Fibroblast of lung (primary cell): ENCODE results near the gene RGL2. TPM values are rescaled to one million over a fixed set of nuclear protein-coding genes. Genes with fewer than 3 reads are reported as not detected.

Source experiments
- DNase-seq, 2 donors: peaks; one replicate each; pipeline versions ENCODE4 v3.0.0 to v3.0.0-alpha.2; 2010; ENCODE audit warnings: low read depth in 2 of 2
- H2AFZ ChIP-seq: 2 replicates; pipeline ENCODE4 v1.5.1; 2012; ENCODE audit warnings: low read length, control low read depth, inconsistent platforms
- H3K27ac ChIP-seq: 2 replicates; pipeline ENCODE4 v1.5.1; 2011; ENCODE audit warnings: low read length, control low read depth; ENCODE audit not compliant: insufficient read depth
- H3K27me3 ChIP-seq: 2 replicates; pipeline ENCODE4 v1.5.1; 2011; ENCODE audit warnings: mild to moderate bottlenecking, low read length; ENCODE audit not compliant: control insufficient read depth, insufficient read depth
- H3K36me3 ChIP-seq: 2 replicates; pipeline ENCODE4 v1.5.1; 2011; ENCODE audit warnings: low read length; ENCODE audit not compliant: control insufficient read depth, insufficient read depth
- H3K4me1 ChIP-seq: 2 replicates; pipeline ENCODE4 v1.5.1; 2011; ENCODE audit warnings: low read length; ENCODE audit not compliant: control insufficient read depth, insufficient read depth; ENCODE audit errors: extremely low read depth
- H3K4me2 ChIP-seq: 2 replicates; pipeline ENCODE4 v1.5.1; 2011; ENCODE audit warnings: low read length, control low read depth; ENCODE audit not compliant: insufficient read depth; ENCODE audit errors: extremely low read depth
- H3K4me3 ChIP-seq, 4 experiments: fragments of 200-600 bp in 1 of 4; sonication (generic) in 1 of 4; replicated peaks in 1 of 4; 2 replicates each; pipeline ENCODE4 v1.5.1; 2011 to 2016; ENCODE audit warnings: low read length in 4 of 4, low read depth in 3 of 4, mild to moderate bottlenecking in 3 of 4, control low read depth in 2 of 4, inconsistent platforms in 1 of 4, mixed read lengths in 1 of 4; ENCODE audit not compliant: insufficient read depth in 1 of 4; ENCODE audit errors: control extremely low read depth in 1 of 4
- H3K79me2 ChIP-seq: 2 replicates; pipeline ENCODE4 v1.5.1; 2012; ENCODE audit warnings: mild to moderate bottlenecking, low read length, inconsistent platforms; ENCODE audit not compliant: control insufficient read depth, insufficient read depth
- H3K9ac ChIP-seq: 2 replicates; pipeline ENCODE4 v1.5.1; 2011; ENCODE audit warnings: mild to moderate bottlenecking, low read length, control low read depth; ENCODE audit not compliant: insufficient read depth
- H3K9me3 ChIP-seq: 2 replicates; pipeline ENCODE4 v1.5.1; 2012; ENCODE audit warnings: low read depth, low read length; ENCODE audit not compliant: control insufficient read depth, insufficient read depth
- H4K20me1 ChIP-seq: 2 replicates; pipeline ENCODE4 v1.5.1; 2011; ENCODE audit warnings: low read length; ENCODE audit not compliant: control insufficient read depth, insufficient read depth; ENCODE audit errors: extremely low read depth
- CTCF ChIP-seq, 2 donors: IDR thresholded peaks in 1 of 2; conservative IDR thresholded peaks in 1 of 2; 1 replicate in 1 of 2; 2 replicates in 1 of 2; pipeline ENCODE4 v1.5.1; 2011 to 2012; ENCODE audit warnings: low read length in 2 of 2, control low read depth in 1 of 2, inconsistent platforms in 1 of 2, low read depth in 1 of 2, mild to moderate bottlenecking in 1 of 2
- EZH2 ChIP-seq: IDR thresholded peaks from 2 replicates; pipeline ENCODE4 v1.5.1; 2012; ENCODE audit warnings: low read length, control low read depth, mild to moderate bottlenecking; ENCODE audit errors: missing control alignments
- polyA plus RNA-seq, 2 donors: library from polyadenylated mRNA; depleted of rRNA in 1 of 2; stranded (reverse) in 1 of 2; unstranded in 1 of 2; fragments of >200 nt; gene quantifications; 2 replicates each; pipeline ENCODE4 v1.2.1, GENCODE V29; 2011 to 2012; ENCODE audit warnings: missing spikeins in 1 of 2
- total RNA-seq: library from RNA; depleted of rRNA; stranded (reverse); fragments of >200 nt; gene quantifications from 2 replicates; pipeline ENCODE4 v1.2.1, GENCODE V29; 2014

RGL2 gene
- total and polyA plus RNA-seq, 2 donors (not counting 1 experiment from before 2014, with no cell fraction given): 17.4 to 22.8 TPM

- peak overlapping the region; percentile 80 for H2AFZ ChIP-seq
- peak overlapping the region; percentile 81 for H3K9ac ChIP-seq
- no peaks in the 10 kb centered on the region for H3K9me3 ChIP-seq
- H3K27me3 ChIP-seq: no peaks in the 10 kb centered on the region
- H3K27ac ChIP-seq: peak overlapping the region; percentile 94
- H3K4me3 ChIP-seq: peak overlapping the region; percentile 42 to 68 (median 57)
- H4K20me1 ChIP-seq: no peaks in the 10 kb centered on the region
- TF ChIP-seq CTCF (conservative IDR thresholded peaks at IDR 0.05 in 1 of 2, IDR thresholded peaks at IDR 0.05 in 1 of 2; ENCODE audit: low read depth in 1 of 2, low read length in 2 of 2): no peak
- TF ChIP-seq EZH2: no peak
- H3K4me2 ChIP-seq: peak overlapping the region; percentile 100
- H3K4me1 ChIP-seq: peaks cover 16% of the 10 kb centered on the region
- peak in 1 of 2 donors; percentile 48 for DNase-seq
- H3K36me3 ChIP-seq: no peaks in the 10 kb centered on the region
- H3K79me2 ChIP-seq: no peaks in the 10 kb centered on the region
Measured at GRCh38 chr6:33248643-33248931, 50.2 kb downstream of the RGL2 start.

GRCh38 chr6:33247977-33248642 lies 50.6 kb downstream of the RGL2 start:
- Histone ChIP-seq H3K4me2 (peak overlapping the region; percentile 100), H2AFZ (peak overlapping the region; percentile 86), H4K20me1 (no peaks in the 10 kb centered on the region), H3K79me2 (no peaks in the 10 kb centered on the region), H3K9ac (peak overlapping the region; percentile 81), H3K27me3 (no peaks in the 10 kb centered on the region), H3K4me1 (peaks cover 16% of the 10 kb centered on the region), H3K36me3 (no peaks in the 10 kb centered on the region), H3K4me3 (peak overlapping the region; percentile 42 to 68 (median 57)), H3K9me3 (no peaks in the 10 kb centered on the region), H3K27ac (peak overlapping the region; percentile 94)
- TF ChIP-seq EZH2: no peak
- peak; percentile 88 to 91 for TF ChIP-seq CTCF (conservative IDR thresholded peaks at IDR 0.05 in 1 of 2, IDR thresholded peaks at IDR 0.05 in 1 of 2; ENCODE audit: low read depth in 1 of 2, low read length in 2 of 2)
- peak; percentile 73 to 87 for DNase-seq

GRCh38 chr6:33243476-33243875 lies 55.3 kb downstream of the RGL2 start:
- Histone ChIP-seq H3K27me3 (peaks cover 6% of the 10 kb centered on the region), H3K4me2 (no peak overlapping the region), H3K27ac (no peak overlapping the region), H3K4me1 (peaks cover 5% of the 10 kb centered on the region), H3K36me3 (no peaks in the 10 kb centered on the region), H3K9me3 (no peaks in the 10 kb centered on the region), H4K20me1 (no peaks in the 10 kb centered on the region), H3K79me2 (no peaks in the 10 kb centered on the region), H3K4me3 (no peak overlapping the region), H2AFZ (no peak overlapping the region), H3K9ac (no peak overlapping the region)
- TF ChIP-seq EZH2: no peak
- TF ChIP-seq CTCF (conservative IDR thresholded peaks at IDR 0.05 in 1 of 2, IDR thresholded peaks at IDR 0.05 in 1 of 2; ENCODE audit: low read depth in 1 of 2, low read length in 2 of 2): no peak
- DNase-seq: no peak
